SJSA1 (cell line): Measurements from ENCODE around the gene C16orf87. TPM values are rescaled to one million over a fixed set of nuclear protein-coding genes. Genes with fewer than 3 reads are reported as not detected.

Experiments used
- DNase-seq, 2 experiments: peaks; one replicate each; pipeline ENCODE4 v3.0.0-alpha.2; 2015 to 2020; ENCODE audit warnings: low spot score in 2 of 2, low read depth in 1 of 2
- H3K27ac ChIP-seq: fragments of 250-450 bp; sonication (Bioruptor Pico); 2 replicates; pipeline ENCODE4 v1.5.1; 2020; ENCODE audit warnings: mild to moderate bottlenecking, moderate library complexity
- H3K27me3 ChIP-seq: fragments of 250-450 bp; sonication (Bioruptor Pico); replicated peaks from 2 replicates; pipeline ENCODE4 v1.5.1; 2020; ENCODE audit warnings: mild to moderate bottlenecking, moderate library complexity
- H3K36me3 ChIP-seq: fragments of 250-450 bp; sonication (Bioruptor Pico); 2 replicates; pipeline ENCODE4 v1.5.1; 2020; ENCODE audit warnings: mild to moderate bottlenecking
- H3K4me1 ChIP-seq: fragments of 250-450 bp; sonication (Bioruptor Pico); replicated peaks from 2 replicates; pipeline ENCODE4 v1.6.1; 2021; ENCODE audit warnings: mild to moderate bottlenecking
- H3K4me3 ChIP-seq: fragments of 250-450 bp; sonication (Bioruptor Pico); 2 replicates; pipeline ENCODE4 v1.5.1; 2020; ENCODE audit warnings: mild to moderate bottlenecking
- H3K9me3 ChIP-seq: fragments of 250-450 bp; sonication (Bioruptor Pico); replicated peaks from 2 replicates; pipeline ENCODE4 v1.5.1; 2020; ENCODE audit warnings: mild to moderate bottlenecking
- total RNA-seq: library from RNA; depleted of rRNA; stranded (reverse); fragments of >200 nt; shearing (Covaris generic); gene quantifications from 2 replicates; pipeline ENCODE4 v1.2.3, GENCODE V29; 2014; rRNA removed

C16orf87 gene
- total RNA-seq, 1 experiment from 2014 or later, result 33.9 TPM

GRCh38 chr16:46747777-46748651 lies 83.0 kb downstream of the C16orf87 start, which contains the start of gene MYLK3:
MYLK3 (minus strand) TSS chr16:46748344; CDS start chr16:46748193, 151 bp downstream.
- no peak within 1 kb of the TSS for H3K4me3 ChIP-seq
- H3K9me3 ChIP-seq, result no peaks in the 10 kb centered on the region
- no peaks in the 10 kb centered on the region for H3K27me3 ChIP-seq
- no peaks in the 10 kb centered on the region for H3K36me3 ChIP-seq
- DNase-seq, result no peak
- H3K27ac ChIP-seq, result no peak within 1 kb of the TSS
- no peaks in the 10 kb centered on the region; the same call in 1 of the 2 replicates for H3K4me1 ChIP-seq

GRCh38 chr16:46746821-46747776 lies 83.9 kb downstream of the C16orf87 start:
- no peak overlapping the region for H3K27ac ChIP-seq

More at GRCh38 chr16:46746821-46747776, 83.9 kb downstream of the C16orf87 start:
- no peak for DNase-seq
- no peaks in the 10 kb centered on the region for H3K36me3 ChIP-seq
- H3K27me3 ChIP-seq, result no peaks in the 10 kb centered on the region
- no peaks in the 10 kb centered on the region for H3K9me3 ChIP-seq
- no peak overlapping the region for H3K4me3 ChIP-seq
- H3K4me1 ChIP-seq, result no peaks in the 10 kb centered on the region; the same call in 1 of the 2 replicates

Other genes with a start within 250 kb of the C16orf87 start
- 71.9 and 85.8 TPM in 2 replicates for gene SHCBP1, start 209.8 kb downstream of the C16orf87 start, total RNA-seq
- 114 and 263 TPM in 2 replicates for gene VPS35, start 142.0 kb downstream of the C16orf87 start, total RNA-seq
- 73.8 and 78.5 TPM in 2 replicates for gene ORC6, start 141.5 kb downstream of the C16orf87 start, total RNA-seq
- 0.13 TPM in 1 of 2 replicates, not detected in the other for gene MYLK3, start 82.8 kb downstream of the C16orf87 start, total RNA-seq
- 14.8 and 15.7 TPM in 2 replicates for gene GPT2, start 53.2 kb upstream of the C16orf87 start, total RNA-seq
- 86.8 and 91.1 TPM in 2 replicates for gene DNAJA2, start 142.5 kb upstream of the C16orf87 start, total RNA-seq